Breast epithelium (tissue), 4 donors: ENCODE results near the gene ASB3. TPM values are rescaled to one million over a fixed set of nuclear protein-coding genes. Genes with fewer than 3 reads are reported as not detected.
"Not testable (repeated sequence)": the region's sequence is repeated elsewhere in the genome, so short reads cannot be mapped to it uniquely, and the experiment has no call there.

Experiments
- DNase-seq, 2 donors: peaks; one replicate each; pipeline ENCODE4 v3.0.0-alpha.2; 2019; ENCODE audit warnings: low spot score in 2 of 2
- H3K27ac ChIP-seq, 2 donors: fragments of 200-600 bp; sonication (generic) in 1 of 2; one replicate each; pipeline ENCODE4 v1.5.1; 2016 to 2019; ENCODE audit warnings: mild to moderate bottlenecking in 1 of 2
- H3K27me3 ChIP-seq, 2 donors: fragments of 200-600 bp; sonication (generic) in 1 of 2; one replicate each; pipeline versions ENCODE4 v1.5.1 to v1.6.0; 2017 to 2019; ENCODE audit warnings: control low read depth in 1 of 2, mild to moderate bottlenecking in 1 of 2
- H3K36me3 ChIP-seq: fragments of 200-600 bp; one replicate; pipeline ENCODE4 v1.5.1; 2019
- H3K4me1 ChIP-seq, 2 donors: fragments of 200-600 bp; sonication (generic); one replicate each; pipeline ENCODE4 v1.5.1; 2016 to 2019; ENCODE audit warnings: control low read depth in 1 of 2
- H3K4me3 ChIP-seq, 3 donors: fragments of 200-600 bp; sonication (generic); 1 replicate in 2 of 3; 2 replicates in 1 of 3; pipeline ENCODE4 v1.5.1; 2016 to 2019; ENCODE audit warnings: mild to moderate bottlenecking in 3 of 3, moderate library complexity in 2 of 3
- H3K9me3 ChIP-seq, 2 donors: fragments of 200-600 bp; sonication (generic) in 1 of 2; one replicate each; pipeline ENCODE4 v1.5.1; 2016 to 2019; ENCODE audit warnings: control low read depth in 1 of 2
- CTCF ChIP-seq, 3 donors: fragments of 450-650 bp; IDR thresholded peaks; one replicate each; pipeline ENCODE4 v1.5.1; 2016 to 2017; ENCODE audit warnings: antibody characterized with exemption in 3 of 3, mild to moderate bottlenecking in 3 of 3, moderate library complexity in 3 of 3
- POLR2A ChIP-seq: fragments of 450-650 bp; IDR thresholded peaks from one replicate; pipeline ENCODE4 v1.6.1; 2016; ENCODE audit warnings: antibody characterized with exemption, mild to moderate bottlenecking, moderate library complexity
- POLR2AphosphoS5 ChIP-seq, 3 donors: sonication (generic); formaldehyde crosslinking; IDR thresholded peaks; one replicate each; pipeline ENCODE4 v1.6.1; 2017; ENCODE audit warnings: antibody characterized with exemption in 3 of 3
- intact Hi-C: fragments of 100-400 bp; cut with DNase I; formaldehyde crosslinking; loops from one replicate; pipeline ENCODE4 v1.15.1; 2023; ENCODE audit warnings: low total_unique reads
- total RNA-seq, 3 donors: library from RNA; depleted of rRNA; stranded (reverse); fragments of >200 nt; gene quantifications; one replicate each; pipeline ENCODE4 v1.1.0, GENCODE V29; 2016

The ASB3 gene
- total RNA-seq, 3 donors from 2014 or later: 22.0 to 37.9 (median 22.7) TPM

DNA sequence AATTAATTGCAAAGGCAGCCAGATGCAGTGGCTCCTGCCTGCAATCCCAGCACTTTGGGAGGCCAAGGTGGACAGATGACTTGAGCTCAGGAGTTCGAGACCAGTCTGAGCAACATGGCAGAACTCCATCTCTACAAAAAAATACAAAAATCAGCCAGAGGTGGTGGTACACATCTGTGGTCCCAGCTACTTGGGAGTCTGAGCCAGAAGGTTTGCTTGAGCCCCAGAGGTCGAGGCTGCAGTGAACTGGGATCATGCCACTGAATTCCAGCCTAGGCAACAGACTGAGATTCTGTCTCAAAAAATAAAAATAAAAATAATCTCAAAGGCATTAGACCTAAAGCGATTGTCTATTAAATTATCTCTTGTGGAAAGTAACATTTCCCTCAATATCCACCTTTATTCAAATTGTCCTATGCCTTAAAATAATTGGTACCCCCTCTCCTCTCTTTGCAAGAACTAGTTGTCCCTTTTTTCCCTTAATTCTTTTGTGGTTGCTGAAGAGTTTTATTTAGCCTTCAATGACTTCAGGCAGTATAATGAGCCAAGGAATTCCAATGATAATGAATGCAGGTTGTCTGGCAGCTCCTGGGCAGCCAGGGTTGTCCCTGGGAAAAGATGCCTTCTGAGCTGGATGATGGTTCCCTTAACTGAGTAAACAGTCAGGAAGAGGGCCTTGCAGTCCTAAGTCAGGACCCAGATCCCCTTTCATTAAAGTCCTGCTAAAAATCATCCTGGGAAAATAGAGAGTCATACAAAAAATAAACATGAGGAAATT is 40.8 kb upstream of the ASB3 start:
- peak in 1 of 2 donors; percentile 48 for DNase-seq
- H3K4me3 ChIP-seq: no peak overlapping the region
- peaks cover 5% of the 10 kb centered on the region in 2 donors for H3K4me1 ChIP-seq
- H3K27me3 ChIP-seq: no peaks in the 10 kb centered on the region
- H3K27ac ChIP-seq: peak overlapping the region; percentile 85
- no peaks in the 10 kb centered on the region for H3K9me3 ChIP-seq
- no peak for TF ChIP-seq POLR2AphosphoS5 (IDR thresholded peaks at IDR 0.05)
- intact Hi-C loops: no loop called here
- no peaks in the 10 kb centered on the region for H3K36me3 ChIP-seq

GRCh38 chr2:53826587-53827397 is 40.0 kb upstream of the ASB3 start:
- Histone ChIP-seq H3K27me3 (no peaks in the 10 kb centered on the region), H3K4me1 (peaks cover 5% of the 10 kb centered on the region in 2 donors), H3K4me3 (no peak overlapping the region), H3K36me3 (no peaks in the 10 kb centered on the region), H3K27ac (peak overlapping the region; percentile 85), H3K9me3 (no peaks in the 10 kb centered on the region)
- TF ChIP-seq POLR2AphosphoS5 (IDR thresholded peaks at IDR 0.05) (peak in 2 of 3 donors; percentile 71 to 80), POLR2A (no peak)
- DNase-seq: peak in 1 of 2 donors; percentile 62
- intact Hi-C loops: no loop called here

- TF ChIP-seq POLR2A (no peak), CTCF (IDR thresholded peaks at IDR 0.05) (no peak), POLR2AphosphoS5 (IDR thresholded peaks at IDR 0.05) (no peak)
- Histone ChIP-seq H3K4me1 (peaks cover 5% of the 10 kb centered on the region in 2 donors), H3K27me3 (no peaks in the 10 kb centered on the region), H3K27ac (peak overlapping the region; percentile 71 to 85), H3K9me3 (no peaks in the 10 kb centered on the region), H3K36me3 (no peaks in the 10 kb centered on the region), H3K4me3 (no peak overlapping the region)
- no peak for DNase-seq
- intact Hi-C loops: no loop called here
These were observed 39.3 kb upstream of the ASB3 start for GRCh38 chr2:53826030-53826410.

GRCh38 chr2:53823639-53824038 is 36.9 kb upstream of the ASB3 start:
- H3K4me1 ChIP-seq, H3K4me3 ChIP-seq, H3K9me3 ChIP-seq, H3K27ac ChIP-seq, H3K27me3 ChIP-seq, intact Hi-C loops, DNase-seq, H3K36me3 ChIP-seq: not testable (repeated sequence)

DNA sequence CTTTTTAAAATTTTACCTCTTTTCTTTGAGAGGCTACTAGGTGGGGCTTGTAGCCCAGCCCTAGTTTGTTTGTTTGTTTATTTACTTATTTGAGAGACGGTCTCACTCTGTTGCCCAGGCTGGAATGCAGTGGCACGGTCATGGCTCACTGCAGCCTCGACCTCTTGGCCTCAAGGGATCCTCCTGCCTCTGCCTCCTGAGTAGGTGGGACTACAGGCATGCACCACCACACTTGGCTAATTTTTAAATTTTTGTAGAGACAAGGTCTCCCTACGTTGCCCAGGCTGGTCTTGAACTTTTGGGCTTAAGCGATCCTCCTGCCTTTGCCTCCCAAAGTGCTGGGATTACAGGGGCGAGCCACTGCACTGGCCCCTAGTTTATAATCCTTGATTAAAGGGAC is 35.1 kb upstream of the ASB3 start:
- intact Hi-C loops: no loop called here

GRCh38 chr2:53820711-53821110 is 34.0 kb upstream of the ASB3 start:
- Histone ChIP-seq H3K27me3 (no peaks in the 10 kb centered on the region), H3K27ac (no peak overlapping the region), H3K9me3 (no peaks in the 10 kb centered on the region), H3K4me1 (no peaks in the 10 kb centered on the region), H3K36me3 (peaks cover 7% of the 10 kb centered on the region), H3K4me3 (no peak overlapping the region)
- intact Hi-C loops: no loop called here
- TF ChIP-seq CTCF (IDR thresholded peaks at IDR 0.05) (no peak), POLR2A (no peak), POLR2AphosphoS5 (IDR thresholded peaks at IDR 0.05) (no peak)
- no peak for DNase-seq

More for the DNA sequence above, 35.1 kb upstream of the ASB3 start:
- Histone ChIP-seq H3K9me3 (no peaks in the 10 kb centered on the region), H3K36me3 (peaks cover 7% of the 10 kb centered on the region), H3K4me3 (no peak overlapping the region), H3K27ac (no peak overlapping the region), H3K4me1 (no peaks in the 10 kb centered on the region), H3K27me3 (no peaks in the 10 kb centered on the region)
- DNase-seq: no peak
- TF ChIP-seq POLR2A: no peak
- no peak for TF ChIP-seq CTCF (IDR thresholded peaks at IDR 0.05)
- TF ChIP-seq POLR2AphosphoS5 (IDR thresholded peaks at IDR 0.05): no peak
